ENCODE data around the gene KDM2B. TPM values are rescaled to one million over a fixed set of nuclear protein-coding genes. Genes with fewer than 3 reads are reported as not detected.

Gene KDM2B
- total and polyA plus RNA-seq, 2 donors (not counting 3 experiments of a cell fraction or from before 2014, with no cell fraction given), result 26.8 to 37.3 TPM

- intact Hi-C loops (cut with micrococcal nuclease) (no loop called here), dilution Hi-C loops (cut with MboI; ENCODE audit: extremely low pct_ligation_motif_present, low sequenced_read_pairs) (no loop called here)
- Histone ChIP-seq H3K4me3 (replicated peaks in 1 of 3; ENCODE audit: insufficient read depth in 1 of 3, low read depth in 1 of 3, low read length in 3 of 3) (no peak overlapping the region), H3K9ac (replicated peaks; ENCODE audit: extremely low read depth, insufficient read depth, low read length) (no peak overlapping the region), H3K36me3 (ENCODE audit: control insufficient read depth in 2 of 2, extremely low read depth in 1 of 2, insufficient read depth in 2 of 2, low read length in 2 of 2) (peaks cover 0 to 1% of the 10 kb centered on the region in 2 experiments), H3K4me2 (ENCODE audit: insufficient read depth, low read length) (no peak overlapping the region), H3K27ac (ENCODE audit: insufficient read depth, low read depth, low read length) (no peak overlapping the region), H3K9me3 (replicated peaks; ENCODE audit: control insufficient read depth, insufficient read depth, low read length) (no peaks in the 10 kb centered on the region), H4K20me1 (replicated peaks; ENCODE audit: control insufficient read depth, extremely low read depth, insufficient read depth, low read length) (no peaks in the 10 kb centered on the region), H2AFZ (ENCODE audit: low read depth, low read length) (no peak overlapping the region), H3K27me3 (ENCODE audit: control insufficient read depth in 2 of 2, insufficient read depth in 2 of 2, low read length in 2 of 2) (no peaks in the 10 kb centered on the region), H3K9me1 (replicated peaks; ENCODE audit: control insufficient read depth, extremely low read depth, insufficient read depth, low read length) (no peaks in the 10 kb centered on the region), H3K79me2 (ENCODE audit: control insufficient read depth, insufficient read depth, low read length) (no peaks in the 10 kb centered on the region), H3K4me1 (ENCODE audit: control insufficient read depth, extremely low read depth, insufficient read depth, low read length) (no peaks in the 10 kb centered on the region)
- POLR2A ChIA-PET, result interaction anchor here (0.5 kb wide), 1 partner anchor 10 kb away, joined by 11 read pairs; no protein-coding TSS in a partner anchor
- FAIRE-seq (no peak), DNase-seq (ENCODE audit: low read depth, low spot score) (no peak)
- no peak for TF ChIP-seq MYC (IDR thresholded peaks at IDR 0.05; ENCODE audit: low read depth, low read length)
- no peak for TF ChIP-seq GATA2 (IDR thresholded peaks at IDR 0.05; ENCODE audit: insufficient read depth, insufficient read length, low read depth, low read length)
- no peak for TF ChIP-seq POLR2A (IDR thresholded peaks at IDR 0.05; ENCODE audit: low read depth, low read length)
- TF ChIP-seq CTCF (IDR thresholded peaks at IDR 0.05; ENCODE audit: extremely low read depth in 1 of 2, insufficient read depth in 1 of 2, low read depth in 1 of 2, low read length in 2 of 2), result no peak
- no peak for TF ChIP-seq EZH2 (IDR thresholded peaks at IDR 0.05; ENCODE audit: borderline replicate concordance, low read depth, low read length, severe bottlenecking)
- no peak for TF ChIP-seq POLR2AphosphoS5 (IDR thresholded peaks at IDR 0.05; ENCODE audit: insufficient read depth, low read depth, low read length)
- no peak for TF ChIP-seq JUN (IDR thresholded peaks at IDR 0.05; ENCODE audit: borderline replicate concordance, insufficient read depth, insufficient read length, low read depth)
- no peak for TF ChIP-seq MAX (IDR thresholded peaks at IDR 0.05; ENCODE audit: insufficient read depth, insufficient read length)
- no peak for TF ChIP-seq FOS (IDR thresholded peaks at IDR 0.05; ENCODE audit: borderline replicate concordance, insufficient read depth, low read length)
- BruUV-seq (replicated peaks), result no TSS peak
- CTCF ChIA-PET, result interaction anchor here (1.5 to 1.6 kb wide), 2 partner anchors 17 to 99 kb away, joined by 5 to 6 read pairs; no protein-coding TSS in a partner anchor
Observed at GRCh38 chr12:121568971-121569751, 11.7 kb downstream of the KDM2B start.
